Mesenchymal stem cell (in vitro differentiated cells and primary cell): Measurements from ENCODE around the gene CDH6.
A peak's percentile ranks its signal among the peaks of the same experiment; 100 is the strongest.

Experiments
- DNase-seq: peaks from one replicate; pipeline ENCODE4 v3.0.0-alpha.2; 2013
- H2AFZ ChIP-seq: one replicate; pipeline ENCODE4 v1.6.1; 2013; ENCODE audit warnings: low read depth, mild to moderate bottlenecking, control low read depth, inconsistent platforms, low read length, moderate library complexity
- H2AK5ac ChIP-seq: 2 replicates; pipeline ENCODE4 v1.6.1; 2013; ENCODE audit warnings: low read length, moderate library complexity, mild to moderate bottlenecking, inconsistent platforms; ENCODE audit not compliant: severe bottlenecking
- H2BK120ac ChIP-seq: one replicate; pipeline ENCODE4 v1.6.1; 2013; ENCODE audit warnings: low read depth, mild to moderate bottlenecking, inconsistent platforms, low read length, moderate library complexity
- H2BK12ac ChIP-seq, 2 experiments: one replicate each; pipeline ENCODE4 v1.6.1; 2013; ENCODE audit warnings: inconsistent platforms in 2 of 2, low read length in 2 of 2, mild to moderate bottlenecking in 2 of 2, moderate library complexity in 2 of 2, control low read depth in 1 of 2
- H2BK15ac ChIP-seq: one replicate; pipeline ENCODE4 v1.6.1; 2013; ENCODE audit warnings: mild to moderate bottlenecking, low read depth, inconsistent platforms; ENCODE audit not compliant: poor library complexity, severe bottlenecking
- H2BK5ac ChIP-seq: 2 replicates; pipeline ENCODE4 v1.6.1; 2013; ENCODE audit warnings: low read depth, mild to moderate bottlenecking, low read length, control low read depth, inconsistent platforms; ENCODE audit not compliant: poor library complexity, severe bottlenecking
- H3K14ac ChIP-seq, 2 experiments: one replicate each; pipeline ENCODE4 v1.6.1; 2013; ENCODE audit warnings: inconsistent platforms in 2 of 2, low read length in 2 of 2, control low read depth in 1 of 2, mild to moderate bottlenecking in 1 of 2, moderate library complexity in 1 of 2
- H3K18ac ChIP-seq, 2 experiments: one replicate each; pipeline ENCODE4 v1.6.1; 2013; ENCODE audit warnings: inconsistent platforms in 2 of 2, low read length in 2 of 2, control low read depth in 1 of 2, low read depth in 1 of 2, mild to moderate bottlenecking in 1 of 2
- H3K23ac ChIP-seq, 2 experiments: one replicate each; pipeline ENCODE4 v1.6.1; 2013; ENCODE audit warnings: inconsistent platforms in 2 of 2, low read length in 2 of 2, mild to moderate bottlenecking in 2 of 2, moderate library complexity in 2 of 2, control low read depth in 1 of 2
- H3K27ac ChIP-seq: 2 replicates; pipeline ENCODE4 v1.5.1; 2013; ENCODE audit warnings: mild to moderate bottlenecking, moderate library complexity, low read length, control low read depth, inconsistent platforms; ENCODE audit not compliant: poor library complexity, severe bottlenecking
- H3K27me3 ChIP-seq, 2 experiments: 2 replicates each; pipeline versions ENCODE4 v1.6.1 to v1.7.0; 2013; ENCODE audit warnings: low read length in 2 of 2, mild to moderate bottlenecking in 2 of 2, moderate library complexity in 2 of 2, control low read depth in 1 of 2, inconsistent platforms in 1 of 2; ENCODE audit not compliant: control insufficient read depth in 1 of 2, insufficient read depth in 1 of 2
- H3K36me3 ChIP-seq, 2 experiments: 2 replicates each; pipeline versions ENCODE4 v1.6.1 to v1.7.0; 2013; ENCODE audit warnings: low read length in 2 of 2, control low read depth in 1 of 2, inconsistent platforms in 1 of 2, low read depth in 1 of 2, mild to moderate bottlenecking in 1 of 2; ENCODE audit not compliant: insufficient read depth in 2 of 2, control insufficient read depth in 1 of 2
- H3K4ac ChIP-seq, 2 experiments: one replicate each; pipeline ENCODE4 v1.6.1; 2013; ENCODE audit warnings: inconsistent platforms in 2 of 2, low read length in 2 of 2, mild to moderate bottlenecking in 2 of 2, moderate library complexity in 2 of 2, control low read depth in 1 of 2, low read depth in 1 of 2
- H3K4me1 ChIP-seq: 2 replicates; pipeline ENCODE4 v1.6.1; 2013; ENCODE audit warnings: low read depth, low read length, control low read depth; ENCODE audit not compliant: control insufficient read depth, insufficient read depth
- H3K4me2 ChIP-seq: 2 replicates; pipeline ENCODE4 v1.6.1; 2013; ENCODE audit warnings: low read length, mild to moderate bottlenecking, inconsistent platforms; ENCODE audit not compliant: poor library complexity, severe bottlenecking
- H3K4me3 ChIP-seq, 2 experiments: 2 replicates each; pipeline versions ENCODE4 v1.5.1 to v1.7.0; 2013; ENCODE audit warnings: low read length in 2 of 2, mild to moderate bottlenecking in 2 of 2, control low read depth in 1 of 2, low read depth in 1 of 2; ENCODE audit not compliant: insufficient read depth in 1 of 2
- H3K79me1 ChIP-seq: replicated peaks from 2 replicates; pipeline ENCODE4 v1.6.1; 2013; ENCODE audit warnings: mild to moderate bottlenecking, control low read depth, low read length, inconsistent platforms; ENCODE audit not compliant: poor library complexity, severe bottlenecking
- H3K9ac ChIP-seq: 2 replicates; pipeline ENCODE4 v1.7.0; 2013; ENCODE audit warnings: mild to moderate bottlenecking, low read length, moderate library complexity
- H3K9me3 ChIP-seq: 2 replicates; pipeline ENCODE4 v1.7.0; 2013; ENCODE audit warnings: mild to moderate bottlenecking, low read length; ENCODE audit not compliant: control insufficient read depth
- H4K8ac ChIP-seq: one replicate; pipeline ENCODE4 v1.6.1; 2013; ENCODE audit warnings: inconsistent platforms, mild to moderate bottlenecking, low read length, moderate library complexity
- H4K91ac ChIP-seq: one replicate; pipeline ENCODE4 v1.6.1; 2013; ENCODE audit warnings: mild to moderate bottlenecking, low read length, inconsistent platforms
- WGBS: methylation state at CpG from one replicate; pipeline ENCODE4 v1.1.7; 2013; ENCODE audit warnings: mixed read lengths; 5-methylcytosine and 5-hydroxymethylcytosine counted together

Gene CDH6

DNA sequence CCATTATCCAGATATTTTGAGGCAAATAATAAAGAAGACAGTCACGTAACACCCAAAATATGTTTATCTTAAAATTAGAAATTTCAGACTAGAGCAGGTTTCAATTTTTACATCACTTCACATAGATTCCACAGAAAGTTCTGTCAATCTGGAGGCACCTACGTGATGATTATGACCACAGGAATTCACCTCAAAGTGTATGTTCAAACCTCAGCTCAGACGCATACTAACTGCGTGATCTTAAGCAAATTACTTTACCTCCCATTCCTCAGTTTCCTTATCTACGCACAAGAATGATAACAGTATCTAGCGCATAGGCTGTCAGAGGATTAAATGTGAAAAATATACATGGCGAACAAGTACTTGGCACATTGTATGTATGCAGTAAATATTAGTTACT is 5.9 kb upstream of the CDH6 start:
- Histone ChIP-seq H3K23ac (no peak overlapping the region), H3K9me3 (no peaks in the 10 kb centered on the region), H3K4ac (no peak overlapping the region), H3K18ac (no peak overlapping the region), H3K4me1 (peaks cover 2% of the 10 kb centered on the region), H2BK5ac (no peak overlapping the region), H3K79me1 (no peaks in the 10 kb centered on the region), H3K36me3 (no peaks in the 10 kb centered on the region), H3K27ac (no peak overlapping the region), H3K14ac (no peak overlapping the region), H3K9ac (no peak overlapping the region), H4K8ac (no peak overlapping the region), H3K27me3 (peaks cover 0 to 13% of the 10 kb centered on the region in 2 experiments), H2BK15ac (no peak overlapping the region), H2AFZ (no peak overlapping the region), H3K4me3 (no peak overlapping the region), H3K4me2 (no peak overlapping the region), H4K91ac (no peak overlapping the region), H2BK12ac (no peak overlapping the region), H2BK120ac (no peak overlapping the region), H2AK5ac (no peak overlapping the region)
- 69% methylated on average over 4 of the region's 7 CpGs for WGBS
- DNase-seq, result no peak

DNA sequence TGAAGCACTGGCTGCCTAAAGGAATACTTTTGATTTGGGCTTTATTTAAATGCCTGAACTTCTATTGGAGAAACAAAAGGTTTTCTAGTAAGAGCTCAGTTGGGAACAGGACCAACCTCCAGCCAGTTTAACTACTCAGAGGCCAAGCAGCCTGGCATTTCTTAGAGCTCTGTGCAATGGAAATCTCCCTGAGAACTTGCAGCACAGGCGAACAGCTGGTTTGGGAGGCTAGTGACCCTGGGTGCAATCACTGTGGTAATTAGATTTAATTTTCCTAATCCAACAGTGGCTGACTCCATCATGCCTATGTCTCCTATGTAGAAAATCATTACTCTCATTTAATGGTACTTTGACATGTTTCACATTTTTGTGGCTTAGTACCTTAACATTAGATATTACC is 1.0 kb upstream of the CDH6 start:
- Histone ChIP-seq H2BK120ac (no peak overlapping the region), H2BK12ac (no peak overlapping the region)

DNA sequence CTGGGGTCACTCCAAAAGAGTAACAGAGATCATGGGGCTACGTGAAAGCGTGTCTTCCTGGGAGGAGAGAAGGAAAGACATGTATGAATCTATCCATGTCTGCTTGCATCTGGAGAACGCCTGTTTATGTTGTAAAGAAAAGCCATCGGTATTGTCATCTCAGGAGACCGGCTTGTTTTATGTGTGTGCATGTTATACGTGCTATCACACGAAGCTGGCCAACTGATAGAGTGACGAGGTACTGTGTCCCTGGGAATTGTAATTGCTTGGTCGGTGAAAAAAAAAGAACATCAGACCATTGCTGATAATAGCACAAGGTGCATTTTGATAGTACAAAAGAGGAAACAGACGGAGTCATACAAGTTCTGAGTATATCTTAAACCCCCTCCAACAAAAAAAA is 370 bp upstream of the CDH6 start:
- Histone ChIP-seq H2BK5ac (no peak overlapping the region), H3K79me1 (no peaks in the 10 kb centered on the region), H3K27me3 (peaks cover 0 to 56% of the 10 kb centered on the region in 2 experiments), H4K8ac (no peak overlapping the region), H2BK15ac (no peak overlapping the region), H2BK120ac (no peak overlapping the region), H3K4ac (no peak overlapping the region), H2BK12ac (no peak overlapping the region), H3K14ac (no peak overlapping the region), H4K91ac (no peak overlapping the region), H3K4me3 (no peak overlapping the region), H3K36me3 (no peaks in the 10 kb centered on the region), H2AK5ac (no peak overlapping the region), H3K27ac (peak overlapping the region; percentile 94), H2AFZ (no peak overlapping the region), H3K9ac (no peak overlapping the region), H3K9me3 (no peaks in the 10 kb centered on the region), H3K4me1 (peaks cover 4% of the 10 kb centered on the region), H3K4me2 (peak overlapping the region; percentile 62), H3K18ac (no peak overlapping the region), H3K23ac (no peak overlapping the region)
- WGBS, result 45% methylated on average over 8 of the region's 10 CpGs
- DNase-seq, result no peak

More for the DNA sequence above, 1.0 kb upstream of the CDH6 start:
- DNase-seq, result no peak
- H3K79me1 ChIP-seq, result no peaks in the 10 kb centered on the region
- H3K27me3 ChIP-seq, result peaks cover 0 to 50% of the 10 kb centered on the region in 2 experiments
- no peaks in the 10 kb centered on the region for H3K36me3 ChIP-seq
- H3K14ac ChIP-seq, result no peak overlapping the region
- no peak overlapping the region for H3K18ac ChIP-seq
- H3K4me2 ChIP-seq, result no peak overlapping the region
- H2BK15ac ChIP-seq, result no peak overlapping the region
- H3K4me1 ChIP-seq, result peaks cover 4% of the 10 kb centered on the region
- no CpG with 5 or more reads among the region's 1 CpG for WGBS
- H3K27ac ChIP-seq, result no peak overlapping the region
- H2AFZ ChIP-seq, result no peak overlapping the region
- H3K4me3 ChIP-seq, result no peak overlapping the region
- no peak overlapping the region for H3K9ac ChIP-seq
- no peak overlapping the region for H4K8ac ChIP-seq
- H3K4ac ChIP-seq, result no peak overlapping the region
- H3K23ac ChIP-seq, result no peak overlapping the region
- no peak overlapping the region for H2AK5ac ChIP-seq
- H2BK5ac ChIP-seq, result no peak overlapping the region
- H3K9me3 ChIP-seq, result no peaks in the 10 kb centered on the region
- H4K91ac ChIP-seq, result no peak overlapping the region

DNA sequence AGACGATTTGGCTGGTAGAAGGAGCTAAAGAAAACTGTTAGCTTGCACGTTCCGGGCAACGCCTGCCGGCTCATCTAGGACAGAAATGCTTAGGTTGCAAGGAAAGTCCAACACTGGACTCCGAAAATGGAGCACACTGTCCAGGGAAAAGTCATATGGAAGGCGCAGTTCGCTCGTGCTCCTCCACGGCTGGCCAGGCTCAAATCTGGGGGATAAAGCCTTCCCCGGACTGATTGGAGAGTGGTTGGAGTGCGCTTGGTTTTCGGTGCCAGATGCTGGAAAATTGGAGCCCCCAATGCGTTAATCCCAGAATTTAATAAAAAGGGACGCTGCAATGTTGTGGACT is 955 bp downstream of the CDH6 start:
- no peak overlapping the region for H3K14ac ChIP-seq
- no peaks in the 10 kb centered on the region for H3K79me1 ChIP-seq
- peak overlapping the region; percentile 19 for H2BK5ac ChIP-seq
- no peak overlapping the region for H3K9ac ChIP-seq
- H4K91ac ChIP-seq, result no peak overlapping the region
- H3K36me3 ChIP-seq, result no peaks in the 10 kb centered on the region
- 13% methylated on average over 15 of the region's 15 CpGs for WGBS
- H3K4me1 ChIP-seq, result peaks cover 4% of the 10 kb centered on the region
- no peaks in the 10 kb centered on the region for H3K9me3 ChIP-seq
- no peak overlapping the region for H2BK15ac ChIP-seq
- H2AK5ac ChIP-seq, result peak overlapping the region; percentile 18
- DNase-seq, result peak; percentile 5
- peak overlapping the region; percentile 94 for H3K27ac ChIP-seq
- no peak overlapping the region for H3K23ac ChIP-seq
- no peak overlapping the region for H2BK12ac ChIP-seq
- H3K4me3 ChIP-seq, result peak overlapping the region; percentile 73 to 95
- no peak overlapping the region for H2AFZ ChIP-seq
- H3K4ac ChIP-seq, result no peak overlapping the region
- H3K4me2 ChIP-seq, result peak overlapping the region; percentile 30
- peaks cover 0 to 59% of the 10 kb centered on the region in 2 experiments for H3K27me3 ChIP-seq
- no peak overlapping the region for H4K8ac ChIP-seq
- no peak overlapping the region for H3K18ac ChIP-seq
- no peak overlapping the region for H2BK120ac ChIP-seq
